ENCODE measurements around the gene TRAF3.

TRAF3 gene

GRCh38 chr14:102899516-102899900 lies 122.3 kb downstream of the TRAF3 start:
- H4K5ac ChIP-seq (ENCODE audit: low read length), result no peak overlapping the region
- H3K56ac ChIP-seq (ENCODE audit: low read length), result no peak overlapping the region
- H3K4me3 ChIP-seq (ENCODE audit: low read length), result no peak overlapping the region
- no peak overlapping the region for H2BK5ac ChIP-seq (ENCODE audit: low read length)
- H3K79me1 ChIP-seq (ENCODE audit: low read length), result no peaks in the 10 kb centered on the region
- no peak overlapping the region for H3K4me2 ChIP-seq (ENCODE audit: low read length)
- no peak overlapping the region for H3K9ac ChIP-seq (ENCODE audit: low read length)
- H3K4me1 ChIP-seq (ENCODE audit: control insufficient read depth, low read depth, low read length), result no peaks in the 10 kb centered on the region
- no peaks in the 10 kb centered on the region for H3K27me3 ChIP-seq (ENCODE audit: insufficient read depth, low read length, poor library complexity)
- no peak overlapping the region for H2BK120ac ChIP-seq (ENCODE audit: low read depth, low read length)
- H3K23ac ChIP-seq (ENCODE audit: low read length), result no peak overlapping the region
- H3K18ac ChIP-seq (ENCODE audit: low read length), result no peak overlapping the region
- no CpG with 5 or more reads among the region's 8 CpGs for WGBS (ENCODE audit: extremely low coverage, insufficient coverage, low lambda C conversion rate)
- no peak overlapping the region for H4K8ac ChIP-seq (ENCODE audit: low read depth, low read length)
- no peaks in the 10 kb centered on the region for H3K79me2 ChIP-seq (ENCODE audit: control insufficient read depth, insufficient read depth, low read length)
- DNase-seq, result no peak
- no peak overlapping the region for H3K4ac ChIP-seq (ENCODE audit: low read depth, low read length)
- H3K27ac ChIP-seq (ENCODE audit: low read depth, low read length), result no peak overlapping the region
- H2AK5ac ChIP-seq (ENCODE audit: low read length), result no peak overlapping the region
- H3K36me3 ChIP-seq (ENCODE audit: control insufficient read depth, insufficient read depth, low read length), result no peaks in the 10 kb centered on the region
- no peak overlapping the region for H2BK15ac ChIP-seq (replicated peaks; ENCODE audit: low read depth)

GRCh38 chr14:102900631-102901571 lies 123.7 kb downstream of the TRAF3 start:
- no peak overlapping the region for H4K5ac ChIP-seq (ENCODE audit: low read length)
- H3K36me3 ChIP-seq (ENCODE audit: control insufficient read depth, insufficient read depth, low read length), result no peaks in the 10 kb centered on the region
- H3K4me1 ChIP-seq (ENCODE audit: control insufficient read depth, low read depth, low read length), result no peaks in the 10 kb centered on the region
- no peak overlapping the region for H3K18ac ChIP-seq (ENCODE audit: low read length)
- no peaks in the 10 kb centered on the region for H3K79me1 ChIP-seq (ENCODE audit: low read length)
- no peaks in the 10 kb centered on the region for H3K27me3 ChIP-seq (ENCODE audit: insufficient read depth, low read length, poor library complexity)
- H3K56ac ChIP-seq (ENCODE audit: low read length), result no peak overlapping the region
- H2BK15ac ChIP-seq (replicated peaks; ENCODE audit: low read depth), result no peak overlapping the region
- no peak overlapping the region for H3K9ac ChIP-seq (ENCODE audit: low read length)
- no peak overlapping the region for H3K27ac ChIP-seq (ENCODE audit: low read depth, low read length)
- no peak overlapping the region for H3K4me3 ChIP-seq (ENCODE audit: low read length)
- no peak overlapping the region for H2BK5ac ChIP-seq (ENCODE audit: low read length)
- H3K4ac ChIP-seq (ENCODE audit: low read depth, low read length), result no peak overlapping the region
- no peak overlapping the region for H3K23ac ChIP-seq (ENCODE audit: low read length)
- WGBS (ENCODE audit: extremely low coverage, insufficient coverage, low lambda C conversion rate), result no CpG with 5 or more reads among the region's 39 CpGs
- H3K79me2 ChIP-seq (ENCODE audit: control insufficient read depth, insufficient read depth, low read length), result no peaks in the 10 kb centered on the region
- no peak for DNase-seq
- no peak overlapping the region for H2AK5ac ChIP-seq (ENCODE audit: low read length)
- H3K4me2 ChIP-seq (ENCODE audit: low read length), result no peak overlapping the region
- H2BK120ac ChIP-seq (ENCODE audit: low read depth, low read length), result no peak overlapping the region
- H4K8ac ChIP-seq (ENCODE audit: low read depth, low read length), result no peak overlapping the region

GRCh38 chr14:102901633-102902032 lies 124.4 kb downstream of the TRAF3 start:
- Histone ChIP-seq H2BK5ac (ENCODE audit: low read length) (no peak overlapping the region), H2BK15ac (replicated peaks; ENCODE audit: low read depth) (no peak overlapping the region), H3K4me2 (ENCODE audit: low read length) (no peak overlapping the region), H3K36me3 (ENCODE audit: control insufficient read depth, insufficient read depth, low read length) (no peaks in the 10 kb centered on the region), H2AK5ac (ENCODE audit: low read length) (no peak overlapping the region), H3K18ac (ENCODE audit: low read length) (no peak overlapping the region), H3K79me2 (ENCODE audit: control insufficient read depth, insufficient read depth, low read length) (no peaks in the 10 kb centered on the region), H3K4me1 (ENCODE audit: control insufficient read depth, low read depth, low read length) (no peaks in the 10 kb centered on the region), H4K5ac (ENCODE audit: low read length) (no peak overlapping the region), H3K4me3 (ENCODE audit: low read length) (no peak overlapping the region), H3K4ac (ENCODE audit: low read depth, low read length) (no peak overlapping the region), H2BK120ac (ENCODE audit: low read depth, low read length) (no peak overlapping the region), H3K9ac (ENCODE audit: low read length) (no peak overlapping the region), H3K27me3 (ENCODE audit: insufficient read depth, low read length, poor library complexity) (no peaks in the 10 kb centered on the region), H4K8ac (ENCODE audit: low read depth, low read length) (no peak overlapping the region), H3K79me1 (ENCODE audit: low read length) (no peaks in the 10 kb centered on the region), H3K56ac (ENCODE audit: low read length) (no peak overlapping the region), H3K23ac (ENCODE audit: low read length) (no peak overlapping the region), H3K27ac (ENCODE audit: low read depth, low read length) (no peak overlapping the region)
- DNase-seq, result no peak
- whole genome bisulfite sequencing (ENCODE audit: extremely low coverage, insufficient coverage, low lambda C conversion rate), result no CpG with 5 or more reads among the region's 4 CpGs

- Histone ChIP-seq H2BK120ac (ENCODE audit: low read depth, low read length) (no peak overlapping the region), H3K4ac (ENCODE audit: low read depth, low read length) (no peak overlapping the region), H3K4me3 (ENCODE audit: low read length) (no peak overlapping the region), H3K4me1 (ENCODE audit: control insufficient read depth, low read depth, low read length) (no peaks in the 10 kb centered on the region), H3K36me3 (ENCODE audit: control insufficient read depth, insufficient read depth, low read length) (no peaks in the 10 kb centered on the region), H2AK5ac (ENCODE audit: low read length) (no peak overlapping the region), H3K79me1 (ENCODE audit: low read length) (no peaks in the 10 kb centered on the region), H3K27me3 (ENCODE audit: insufficient read depth, low read length, poor library complexity) (no peaks in the 10 kb centered on the region), H3K23ac (ENCODE audit: low read length) (no peak overlapping the region), H3K56ac (ENCODE audit: low read length) (no peak overlapping the region), H3K27ac (ENCODE audit: low read depth, low read length) (no peak overlapping the region), H3K79me2 (ENCODE audit: control insufficient read depth, insufficient read depth, low read length) (no peaks in the 10 kb centered on the region), H3K9ac (ENCODE audit: low read length) (no peak overlapping the region), H2BK5ac (ENCODE audit: low read length) (no peak overlapping the region), H4K5ac (ENCODE audit: low read length) (no peak overlapping the region), H3K18ac (ENCODE audit: low read length) (no peak overlapping the region), H3K4me2 (ENCODE audit: low read length) (no peak overlapping the region), H2BK15ac (replicated peaks; ENCODE audit: low read depth) (no peak overlapping the region), H4K8ac (ENCODE audit: low read depth, low read length) (no peak overlapping the region)
- no peak for DNase-seq
- no CpG with 5 or more reads among the region's 7 CpGs for WGBS (ENCODE audit: extremely low coverage, insufficient coverage, low lambda C conversion rate)
Measured at GRCh38 chr14:102902086-102902485, 124.8 kb downstream of the TRAF3 start.

GRCh38 chr14:102902523-102903247 lies 125.4 kb downstream of the TRAF3 start:
- Histone ChIP-seq H3K4me3 (ENCODE audit: low read length) (no peak overlapping the region), H3K18ac (ENCODE audit: low read length) (no peak overlapping the region), H3K79me1 (ENCODE audit: low read length) (no peaks in the 10 kb centered on the region), H3K9ac (ENCODE audit: low read length) (no peak overlapping the region), H2BK15ac (replicated peaks; ENCODE audit: low read depth) (no peak overlapping the region), H3K36me3 (ENCODE audit: control insufficient read depth, insufficient read depth, low read length) (no peaks in the 10 kb centered on the region), H3K4ac (ENCODE audit: low read depth, low read length) (no peak overlapping the region), H3K4me1 (ENCODE audit: control insufficient read depth, low read depth, low read length) (no peaks in the 10 kb centered on the region), H3K79me2 (ENCODE audit: control insufficient read depth, insufficient read depth, low read length) (no peaks in the 10 kb centered on the region), H4K8ac (ENCODE audit: low read depth, low read length) (no peak overlapping the region), H3K27ac (ENCODE audit: low read depth, low read length) (no peak overlapping the region), H3K27me3 (ENCODE audit: insufficient read depth, low read length, poor library complexity) (no peaks in the 10 kb centered on the region), H2BK120ac (ENCODE audit: low read depth, low read length) (no peak overlapping the region), H2BK5ac (ENCODE audit: low read length) (no peak overlapping the region), H4K5ac (ENCODE audit: low read length) (no peak overlapping the region), H3K56ac (ENCODE audit: low read length) (no peak overlapping the region), H3K4me2 (ENCODE audit: low read length) (no peak overlapping the region), H3K23ac (ENCODE audit: low read length) (no peak overlapping the region), H2AK5ac (ENCODE audit: low read length) (no peak overlapping the region)
- no peak for DNase-seq
- WGBS (ENCODE audit: extremely low coverage, insufficient coverage, low lambda C conversion rate), result no CpG with 5 or more reads among the region's 12 CpGs
